GM12878 (cell line): ENCODE results near the gene MRPL39. TPM values are rescaled to one million over a fixed set of nuclear protein-coding genes. Genes with fewer than 3 reads are reported as not detected.

Experiments used
- ATAC-seq: fragments of 200-7000 bp; cut with Tn5 transposase; 3 replicates; pipeline ENCODE4 v1.9.1; 2020; ENCODE audit warnings: mild to moderate bottlenecking, moderate library complexity
- BruUV-seq: library from RNA; stranded (reverse); fragments of 400-500 nt; replicated peaks from 2 replicates; lab custom pipeline; 2021; lab: Mats Ljungman, UMichigan
- CTCF ChIA-PET: fragments of 300-600 bp; sonication (Branson Sonifier 250); formaldehyde crosslinking; extraction: SDS; loops from one replicate; lab custom pipeline; 2021; ENCODE audit warnings: inconsistent platforms; lab: Yijun Ruan, JAX
- POLR2A ChIA-PET: fragments of 350-600 bp; formaldehyde crosslinking; extraction: SDS; loops from one replicate; lab custom pipeline; 2021; ENCODE audit warnings: inconsistent platforms; lab: Charles Lee
- RAD21 ChIA-PET: fragments of 300-600 bp; sonication (Branson Sonifier 250); formaldehyde crosslinking; loops from one replicate; lab custom pipeline; 2023; ENCODE audit warnings: antibody characterized with exemption; ENCODE audit not compliant: unreplicated experiment; lab: Charles Lee
- SMC1A ChIA-PET: fragments of 300-600 bp; sonication (Branson Sonifier 250); formaldehyde crosslinking; loops from one replicate; lab custom pipeline; 2023; ENCODE audit not compliant: unreplicated experiment, uncharacterized antibody; lab: Charles Lee
- DNase-seq: peaks from one replicate; pipeline ENCODE4 v3.0.0-alpha.2; 2011; ENCODE audit warnings: low read depth, low spot score
- FAIRE-seq: peaks from 3 replicates; lab custom pipeline; 2011; peaks lifted over from hg19 to GRCh38; lab: Jason Lieb, UNC
- H2AFZ ChIP-seq: 2 replicates; pipeline ENCODE4 v1.6.0; 2011; ENCODE audit warnings: low read depth, low read length, control low read depth; ENCODE audit not compliant: control insufficient read depth
- H3K27ac ChIP-seq: 2 replicates; pipeline ENCODE4 v1.5.1; 2011; ENCODE audit warnings: control low read depth; ENCODE audit not compliant: control insufficient read depth, insufficient read depth
- H3K27me3 ChIP-seq, 2 experiments: replicated peaks in 1 of 2; 2 replicates each; pipeline versions ENCODE4 v1.6.0 to v1.6.1; 2011; ENCODE audit warnings: low read length in 1 of 2; ENCODE audit not compliant: control insufficient read depth in 2 of 2, insufficient read depth in 2 of 2
- H3K36me3 ChIP-seq, 2 experiments: 2 replicates each; pipeline ENCODE4 v1.5.1; 2011; ENCODE audit warnings: low read length in 1 of 2; ENCODE audit not compliant: control insufficient read depth in 2 of 2, insufficient read depth in 2 of 2
- H3K4me1 ChIP-seq: 2 replicates; pipeline ENCODE4 v1.6.1; 2011; ENCODE audit warnings: mild to moderate bottlenecking, low read length, moderate library complexity, mixed read lengths; ENCODE audit not compliant: control insufficient read depth, insufficient read depth
- H3K4me2 ChIP-seq: 2 replicates; pipeline ENCODE4 v1.6.0; 2011; ENCODE audit warnings: control low read depth; ENCODE audit not compliant: control insufficient read depth, insufficient read depth
- H3K4me3 ChIP-seq: fragments of 200-600 bp; sonication (generic); 2 replicates; pipeline ENCODE4 v1.5.1; 2016
- H3K79me2 ChIP-seq: 2 replicates; pipeline ENCODE4 v1.6.0; 2011; ENCODE audit warnings: low read length; ENCODE audit not compliant: control insufficient read depth, insufficient read depth
- H3K9ac ChIP-seq: 2 replicates; pipeline ENCODE4 v1.8.0; 2011; ENCODE audit warnings: low read length, control low read depth, mixed read lengths; ENCODE audit not compliant: control insufficient read depth, insufficient read depth
- H3K9me3 ChIP-seq: replicated peaks from 3 replicates; pipeline ENCODE4 v1.5.1; 2011; ENCODE audit warnings: mild to moderate bottlenecking, low read length; ENCODE audit not compliant: control insufficient read depth, insufficient read depth
- H4K20me1 ChIP-seq: 2 replicates; pipeline ENCODE4 v1.6.0; 2011; ENCODE audit not compliant: control insufficient read depth, insufficient read depth
- ASH2L ChIP-seq: fragments of 300-600, 200-600 bp; sonication (generic); IDR thresholded peaks from 2 replicates; pipeline ENCODE4 v1.6.1; 2017; ENCODE audit warnings: low read depth, mild to moderate bottlenecking, borderline replicate concordance
- CEBPB ChIP-seq, 2 experiments: fragments of 150-350 bp in 1 of 2; IDR thresholded peaks; 2 replicates each; pipeline ENCODE4 v1.6.1; 2012 to 2014; ENCODE audit warnings: low read depth in 2 of 2, low read length in 2 of 2, borderline replicate concordance in 1 of 2, inconsistent platforms in 1 of 2
- CHD1 ChIP-seq: IDR thresholded peaks from 2 replicates; pipeline ENCODE4 v1.6.1; 2012; ENCODE audit warnings: low read depth, low read length, improper control_type of control experiment
- CREB1 ChIP-seq: IDR thresholded peaks from 2 replicates; pipeline ENCODE4 v1.6.1; 2012; ENCODE audit warnings: low read depth, mild to moderate bottlenecking, inconsistent platforms
- CTCF ChIP-seq, 3 experiments: IDR thresholded peaks in 2 of 3; conservative IDR thresholded peaks in 1 of 3; 2 replicates each; pipeline ENCODE4 v1.5.1; 2011; ENCODE audit warnings: low read depth in 3 of 3, low read length in 3 of 3, mild to moderate bottlenecking in 3 of 3, control low read depth in 2 of 3, moderate library complexity in 2 of 3, inconsistent platforms in 1 of 3, mixed read lengths in 1 of 3; ENCODE audit not compliant: control insufficient read depth in 2 of 3, insufficient read depth in 1 of 3; ENCODE audit errors: extremely low read depth in 1 of 3
- EED ChIP-seq: sonication (generic); IDR thresholded peaks from 2 replicates; pipeline ENCODE4 v1.6.1; 2016; ENCODE audit warnings: antibody characterized with exemption, low read depth
- NBN ChIP-seq: fragments of 450-650 bp; IDR thresholded peaks from 2 replicates; pipeline ENCODE4 v1.6.1; 2016
- PAX5 ChIP-seq: IDR thresholded peaks from 2 replicates; pipeline ENCODE4 v1.6.1; 2011; ENCODE audit warnings: low read depth, low read length, borderline replicate concordance
- POLR2AphosphoS5 ChIP-seq: IDR thresholded peaks from 2 replicates; pipeline ENCODE4 v1.6.1; 2011; ENCODE audit warnings: mild to moderate bottlenecking, low read length, inconsistent platforms
- RAD51 ChIP-seq: fragments of 450-650 bp; IDR thresholded peaks from 2 replicates; pipeline ENCODE4 v1.6.1; 2016; ENCODE audit warnings: moderate library complexity, mild to moderate bottlenecking, inconsistent platforms
- RBBP5 ChIP-seq: fragments of 200-600 bp; sonication (generic); conservative IDR thresholded peaks from 2 replicates; pipeline ENCODE4 v1.6.1; 2016
- SMAD5 ChIP-seq: IDR thresholded peaks from 2 replicates; pipeline ENCODE4 v1.6.1; 2016; ENCODE audit warnings: antibody characterized with exemption, low read depth
- SREBF1 ChIP-seq: IDR thresholded peaks from 2 replicates; pipeline ENCODE4 v1.6.1; 2012; ENCODE audit warnings: mild to moderate bottlenecking, low read length
- SREBF2 ChIP-seq: IDR thresholded peaks from 2 replicates; pipeline ENCODE4 v1.6.1; 2012; ENCODE audit warnings: mild to moderate bottlenecking, low read length
- SRF ChIP-seq, 2 experiments: IDR thresholded peaks; 2 replicates each; pipeline ENCODE4 v1.6.1; 2011; ENCODE audit warnings: low read depth in 2 of 2, low read length in 2 of 2, mild to moderate bottlenecking in 1 of 2, moderate library complexity in 1 of 2
- SUZ12 ChIP-seq: fragments of 200-600 bp; sonication (generic); IDR thresholded peaks from one replicate; pipeline ENCODE4 v1.6.1; 2018; ENCODE audit warnings: antibody characterized with exemption, mild to moderate bottlenecking; ENCODE audit not compliant: unreplicated experiment
- TCF3 ChIP-seq: IDR thresholded peaks from 2 replicates; pipeline ENCODE4 v1.6.1; 2012; ENCODE audit warnings: low read depth, mild to moderate bottlenecking, low read length, borderline replicate concordance; ENCODE audit not compliant: insufficient read depth
- YBX1 ChIP-seq: fragments of 450-650 bp; IDR thresholded peaks from 2 replicates; pipeline ENCODE4 v1.6.1; 2016; ENCODE audit warnings: antibody characterized with exemption
- YY1 ChIP-seq: IDR thresholded peaks from 2 replicates; pipeline ENCODE4 v1.6.1; 2011; ENCODE audit warnings: low read depth, mild to moderate bottlenecking, low read length
- ZNF217 ChIP-seq: fragments of 450-650 bp; IDR thresholded peaks from 2 replicates; pipeline ENCODE4 v1.6.1; 2017; ENCODE audit warnings: antibody characterized with exemption, mild to moderate bottlenecking
- ZNF24 ChIP-seq: fragments of 450-650 bp; IDR thresholded peaks from 2 replicates; pipeline ENCODE4 v1.6.1; 2017; ENCODE audit warnings: antibody characterized with exemption, mild to moderate bottlenecking
- WGBS: methylation state at CpG from one replicate; pipeline ENCODE4 v1.1.6; 2016; ENCODE audit warnings: low lambda C conversion rate; ENCODE audit not compliant: insufficient replicate concordance, insufficient coverage; ENCODE audit errors: missing lambda C conversion rate; 5-methylcytosine and 5-hydroxymethylcytosine counted together
- in situ Hi-C: fragments of 300-500 bp; cut with MboI; formaldehyde crosslinking; loops from 9 replicates; pipeline ENCODE4 v1.14.3; 2018; ENCODE audit warnings: mixed read lengths
- intact Hi-C: fragments of 100-400 bp; cut with micrococcal nuclease; formaldehyde crosslinking; loops from one replicate; pipeline ENCODE4 v1.14.2; 2022; ENCODE audit not compliant: unreplicated experiment
- polyA plus RNA-seq, 11 experiments: library from polyadenylated mRNA; depleted of rRNA in 4 of 11; unstranded in 6 of 11; stranded (reverse) in 5 of 11; fragments of >200 nt; fragmentation: Nextera tagmentation in 4 of 11; fragmentation: Illumina TruSeq in 1 of 11; extraction: Ambion mirVana in 4 of 11; extraction: Trizol in 1 of 11; gene quantifications; 1 replicate in 1 of 11; 2 replicates in 10 of 11; pipeline versions ENCODE4 v1.2.1 to v1.2.3, GENCODE V29; 2011 to 2016; ENCODE audit warnings: inconsistent platforms in 2 of 11, missing spikeins in 2 of 11, low read depth in 1 of 11
- total RNA-seq, 4 experiments: library from RNA; depleted of rRNA in 3 of 4; stranded (reverse); fragments of >200 nt in 3 of 4; fragmentation: Illumina TruSeq in 1 of 4; extraction: Trizol in 1 of 4; gene quantifications; 2 replicates each; pipeline versions ENCODE4 v1.2.1 to v1.2.3, GENCODE V29; 2013 to 2021
- TF ChIP-seq, protein P1 (sequence below): fragments of 450-650 bp; IDR thresholded peaks from 2 replicates; pipeline ENCODE4 v1.6.1; 2018; ENCODE audit warnings: mild to moderate bottlenecking, low read depth, moderate library complexity; ENCODE audit not compliant: partially characterized antibody

Gene MRPL39
- total and polyA plus RNA-seq, 10 of the 15 experiments (the other 5 are each of a cell fraction or from before 2014, with no cell fraction given): 68.8 to 292 (median 120) TPM

DNA sequence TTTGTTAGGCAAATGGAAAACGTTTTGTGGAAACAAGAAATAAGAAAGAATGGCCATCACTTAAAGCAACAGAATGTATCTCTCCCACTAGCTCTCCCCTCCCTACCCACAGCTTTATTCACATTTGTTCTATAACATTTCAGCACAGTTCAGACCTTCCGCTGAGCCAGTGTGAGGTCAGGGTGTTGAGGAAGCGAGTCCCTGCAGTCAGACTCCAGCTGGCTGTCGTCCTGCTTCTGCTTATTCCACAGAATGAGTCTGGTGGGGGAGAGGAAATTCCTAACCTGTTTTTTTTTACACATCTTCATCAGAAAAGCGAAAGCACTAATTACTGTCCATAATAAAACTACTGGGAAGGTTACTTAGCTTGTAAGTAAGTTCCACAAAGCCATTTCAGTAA lies 39.0 kb downstream of the MRPL39 start:
- in situ Hi-C loops: loop anchor here (10.0 kb wide), 1 partner anchor 63 kb away; no protein-coding TSS in a partner anchor
- Histone ChIP-seq H3K4me1 (peaks cover 16% of the 10 kb centered on the region; the same call in 1 of the 2 replicates), H3K27ac (peak overlapping the region; percentile 92), H3K4me2 (peak overlapping the region; percentile 67), H3K9me3 (no peaks in the 10 kb centered on the region; the same call in 2 of the 3 replicates), H3K9ac (peak overlapping the region; percentile 91), H2AFZ (no peak overlapping the region), H3K4me3 (peak overlapping the region; percentile 87), H4K20me1 (no peaks in the 10 kb centered on the region), H3K36me3 (peaks cover 9 to 40% of the 10 kb centered on the region in 2 experiments), H3K27me3 (no peaks in the 10 kb centered on the region), H3K79me2 (peaks cover 96% of the 10 kb centered on the region)
- ATAC-seq (peak; percentile 12), FAIRE-seq (no peak), DNase-seq (no peak)
- ChIA-PET SMC1A (interaction anchor here (0.9 to 19.6 kb wide), 10 partner anchors 8 to 146 kb away, joined by 3 to 426 read pairs (median 4); no protein-coding TSS in a partner anchor), CTCF (interaction anchor here (0.6 to 10.8 kb wide), 11 partner anchors 9 to 218 kb away, joined by 3 to 163 read pairs (median 5); no protein-coding TSS in a partner anchor), POLR2A (interaction anchor here (0.6 to 3.4 kb wide), 4 partner anchors 64 to 671 kb away, joined by 3 to 29 read pairs (median 10); no protein-coding TSS in a partner anchor), RAD21 (interaction anchor here (0.8 to 14.5 kb wide), 13 partner anchors 10 to 672 kb away, joined by 3 to 253 read pairs (median 4); no protein-coding TSS in a partner anchor)
- intact Hi-C loops: loop anchor here (10.0 kb wide), 1 partner anchor 393 kb away; no protein-coding TSS in a partner anchor
- under 1% methylated on average over 5 of the region's 5 CpGs for WGBS
- no TSS peak for BruUV-seq
- TF ChIP-seq ZNF24 (no peak), RAD51 (no peak), YY1 (0 out of 2 replicates have a peak, but pooled peaks have one; percentile 20), PAX5 (no peak), ASH2L (no peak), CTCF (IDR thresholded peaks at IDR 0.05 in 2 of 3, conservative IDR thresholded peaks at IDR 0.05 in 1 of 3; ENCODE audit: control insufficient read depth in 2 of 3, extremely low read depth in 1 of 3, insufficient read depth in 1 of 3, low read depth in 3 of 3, low read length in 3 of 3) (no peak), YBX1 (no peak), CREB1 (no peak), SRF (IDR thresholded peaks at IDR 0.05; ENCODE audit: low read depth in 2 of 2, low read length in 2 of 2) (no peak), ZNF217 (no peak), TCF3 (peak; percentile 25; the same call in 1 of the 2 replicates), SMAD5 (peak; percentile 92), POLR2AphosphoS5 (peak; percentile 96), CHD1 (peak; percentile 29; the same call in 1 of the 2 replicates), SREBF2 (no peak), NBN (no peak), EED (0 out of 2 replicates have a peak, but pooled peaks have one; percentile 31), SUZ12 (no peak), SREBF1 (no peak), RBBP5 (no peak), CEBPB (IDR thresholded peaks at IDR 0.05; ENCODE audit: borderline replicate concordance in 1 of 2, low read depth in 2 of 2, low read length in 2 of 2) (no peak)
- TF ChIP-seq, protein P1, sequence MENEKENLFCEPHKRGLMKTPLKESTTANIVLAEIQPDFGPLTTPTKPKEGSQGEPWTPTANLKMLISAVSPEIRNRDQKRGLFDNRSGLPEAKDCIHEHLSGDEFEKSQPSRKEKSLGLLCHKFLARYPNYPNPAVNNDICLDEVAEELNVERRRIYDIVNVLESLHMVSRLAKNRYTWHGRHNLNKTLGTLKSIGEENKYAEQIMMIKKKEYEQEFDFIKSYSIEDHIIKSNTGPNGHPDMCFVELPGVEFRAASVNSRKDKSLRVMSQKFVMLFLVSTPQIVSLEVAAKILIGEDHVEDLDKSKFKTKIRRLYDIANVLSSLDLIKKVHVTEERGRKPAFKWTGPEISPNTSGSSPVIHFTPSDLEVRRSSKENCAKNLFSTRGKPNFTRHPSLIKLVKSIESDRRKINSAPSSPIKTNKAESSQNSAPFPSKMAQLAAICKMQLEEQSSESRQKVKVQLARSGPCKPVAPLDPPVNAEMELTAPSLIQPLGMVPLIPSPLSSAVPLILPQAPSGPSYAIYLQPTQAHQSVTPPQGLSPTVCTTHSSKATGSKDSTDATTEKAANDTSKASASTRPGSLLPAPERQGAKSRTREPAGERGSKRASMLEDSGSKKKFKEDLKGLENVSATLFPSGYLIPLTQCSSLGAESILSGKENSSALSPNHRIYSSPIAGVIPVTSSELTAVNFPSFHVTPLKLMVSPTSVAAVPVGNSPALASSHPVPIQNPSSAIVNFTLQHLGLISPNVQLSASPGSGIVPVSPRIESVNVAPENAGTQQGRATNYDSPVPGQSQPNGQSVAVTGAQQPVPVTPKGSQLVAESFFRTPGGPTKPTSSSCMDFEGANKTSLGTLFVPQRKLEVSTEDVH: no peak
